K562 (cell line): ENCODE data around the gene PTH1R. TPM values are rescaled to one million over a fixed set of nuclear protein-coding genes. Genes with fewer than 3 reads are reported as not detected.
A peak's percentile ranks its signal among the peaks of the same experiment; 100 is the strongest.

Experiments
- ATAC-seq: fragments of 200-7000 bp; cut with Tn5 transposase; 3 replicates; pipeline ENCODE4 v1.9.1; 2020; ENCODE audit warnings: moderate library complexity
- BruUV-seq: library from RNA; stranded (reverse); fragments of 400-500 nt; replicated peaks from 2 replicates; lab custom pipeline; 2021; lab: Mats Ljungman, UMichigan
- CTCF ChIA-PET: fragments of 300-600 bp; formaldehyde crosslinking; extraction: SDS; loops from one replicate; lab custom pipeline; 2021; ENCODE audit warnings: low intra/inter-chr PET ratio; lab: Yijun Ruan, JAX
- POLR2A ChIA-PET: fragments of 300-600, 350-650 bp; sonication (Branson Sonifier 250); formaldehyde crosslinking; extraction: SDS; loops from one replicate; lab custom pipeline; 2021; ENCODE audit warnings: antibody characterized with exemption, inconsistent platforms; lab: Yijun Ruan, JAX
- DNase-seq, 4 experiments: peaks; one replicate each; pipeline versions ENCODE4 v3.0.0 to v3.0.0-alpha.2; 2011 to 2018; ENCODE audit warnings: low spot score in 3 of 4, mixed read lengths in 3 of 4; ENCODE audit errors: extremely low read depth in 1 of 4
- FAIRE-seq: peaks from 2 replicates; lab custom pipeline; 2011; peaks lifted over from hg19 to GRCh38; lab: Jason Lieb, UNC
- H2AFZ ChIP-seq: 2 replicates; pipeline ENCODE4 v1.6.0; 2011; ENCODE audit warnings: low read depth, low read length, control low read depth, inconsistent platforms
- H3K27ac ChIP-seq: fragments of 200-600 bp; 3 replicates; pipeline ENCODE4 v1.8.0; 2011; ENCODE audit warnings: low read depth, mild to moderate bottlenecking, control low read depth, inconsistent platforms, low read length, moderate library complexity, mixed read lengths; ENCODE audit errors: extremely low read depth
- H3K27me3 ChIP-seq, 2 experiments: fragments of 300-600 bp in 1 of 2; 2 replicates in 1 of 2; 3 replicates in 1 of 2; pipeline versions ENCODE4 v1.6.0 to v1.8.0; 2011; ENCODE audit warnings: inconsistent platforms in 2 of 2, low read length in 2 of 2, mild to moderate bottlenecking in 1 of 2, mixed read lengths in 1 of 2, moderate library complexity in 1 of 2; ENCODE audit not compliant: control insufficient read depth in 2 of 2, insufficient read depth in 2 of 2
- H3K36me3 ChIP-seq: fragments of 300-600 bp; 3 replicates; pipeline ENCODE4 v1.8.0; 2011; ENCODE audit warnings: mild to moderate bottlenecking, low read length, inconsistent platforms; ENCODE audit not compliant: control insufficient read depth, insufficient read depth
- H3K4me1 ChIP-seq, 2 experiments: fragments of 200-600 bp in 1 of 2; replicated peaks in 1 of 2; 2 replicates in 1 of 2; 3 replicates in 1 of 2; pipeline versions ENCODE4 v1.5.1 to v1.8.0; 2011; ENCODE audit warnings: inconsistent platforms in 2 of 2, low read length in 2 of 2, mild to moderate bottlenecking in 1 of 2, mixed read lengths in 1 of 2, moderate library complexity in 1 of 2; ENCODE audit not compliant: control insufficient read depth in 2 of 2, insufficient read depth in 2 of 2
- H3K4me2 ChIP-seq: 2 replicates; pipeline ENCODE4 v1.6.1; 2011; ENCODE audit warnings: low read length, control low read depth, inconsistent platforms, mixed read lengths; ENCODE audit not compliant: insufficient read depth
- H3K4me3 ChIP-seq: fragments of 200-600 bp; sonication (generic), shearing (Covaris generic); 2 replicates; pipeline ENCODE4 v1.5.1; 2016; ENCODE audit warnings: control low read depth, inconsistent platforms
- H3K79me2 ChIP-seq: fragments of 200-600 bp; 3 replicates; pipeline ENCODE4 v1.8.0; 2011; ENCODE audit warnings: low read length, inconsistent platforms; ENCODE audit not compliant: control insufficient read depth, insufficient read depth
- H3K9ac ChIP-seq, 2 experiments: 2 replicates each; pipeline versions ENCODE4 v1.6.0 to v1.6.1; 2011; ENCODE audit warnings: low read depth in 2 of 2, low read length in 2 of 2, control low read depth in 1 of 2, inconsistent platforms in 1 of 2, mild to moderate bottlenecking in 1 of 2, mixed read lengths in 1 of 2; ENCODE audit not compliant: insufficient read depth in 1 of 2
- H3K9me1 ChIP-seq: one replicate; pipeline ENCODE4 v1.6.0; 2011; ENCODE audit warnings: inconsistent platforms, mild to moderate bottlenecking, low read length, moderate library complexity; ENCODE audit not compliant: control insufficient read depth, insufficient read depth
- H3K9me3 ChIP-seq: replicated peaks from 2 replicates; pipeline ENCODE4 v1.5.1; 2011; ENCODE audit warnings: low read depth, low read length, inconsistent platforms; ENCODE audit not compliant: control insufficient read depth, insufficient read depth
- H4K20me1 ChIP-seq: replicated peaks from 2 replicates; pipeline ENCODE4 v1.6.1; 2011; ENCODE audit warnings: low read length, inconsistent platforms, mixed read lengths; ENCODE audit not compliant: control insufficient read depth, insufficient read depth
- BCL6 ChIP-seq: fragments of 250-450 bp; sonication (Bioruptor Pico); IDR thresholded peaks from 2 replicates; pipeline ENCODE4 v1.4.0; 2020
- CBX3 ChIP-seq, 2 experiments: IDR thresholded peaks; 1 replicate in 1 of 2; 2 replicates in 1 of 2; pipeline ENCODE4 v1.6.1; 2012; ENCODE audit warnings: inconsistent platforms in 2 of 2, low read length in 2 of 2, borderline replicate concordance in 1 of 2, control low read depth in 1 of 2
- FOXO4 ChIP-seq: fragments of 450-650 bp; formaldehyde crosslinking; IDR thresholded peaks from 2 replicates; pipeline ENCODE4 v1.4.0; 2020; ENCODE audit warnings: mild to moderate bottlenecking, moderate library complexity
- GTF2E2 ChIP-seq: fragments of 200-800 bp; sonication (Bioruptor generic); IDR thresholded peaks from 2 replicates; pipeline ENCODE4 v1.6.1; 2016; ENCODE audit warnings: missing genetic modification characterization, missing compliant biosample characterization
- HBP1 ChIP-seq: fragments of 450-650 bp; formaldehyde crosslinking; IDR thresholded peaks from 2 replicates; pipeline ENCODE4 v1.4.0; 2022; ENCODE audit warnings: missing genetic modification characterization
- MAX ChIP-seq: sonication (generic); formaldehyde crosslinking; IDR thresholded peaks from 2 replicates; pipeline ENCODE4 v1.9.0; 2022; ENCODE audit warnings: mild to moderate bottlenecking, missing genetic modification reagents
- POLR3G ChIP-seq: IDR thresholded peaks from 2 replicates; pipeline ENCODE4 v1.6.1; 2011; ENCODE audit not compliant: insufficient read length, insufficient replicate concordance; ENCODE audit errors: extremely low read depth
- PYGO2 ChIP-seq: fragments of 450-650 bp; IDR thresholded peaks from 2 replicates; pipeline ENCODE4 v1.6.1; 2016; ENCODE audit warnings: mild to moderate bottlenecking, missing genetic modification characterization, moderate library complexity, missing compliant biosample characterization
- SETDB1 ChIP-seq: IDR thresholded peaks from one replicate; pipeline ENCODE4 v1.6.1; 2012; ENCODE audit warnings: low read length, control low read depth, inconsistent platforms
- TSC22D4 ChIP-seq: fragments of 450-650 bp; IDR thresholded peaks from 2 replicates; pipeline ENCODE4 v1.6.1; 2016; ENCODE audit warnings: missing genetic modification characterization, missing biosample characterization, control low read depth
- ZNF445 ChIP-seq: fragments of 250-450 bp; sonication (Bioruptor Pico); IDR thresholded peaks from 2 replicates; pipeline ENCODE4 v1.4.0; 2020; ENCODE audit warnings: low read depth, mild to moderate bottlenecking, moderate library complexity
- ZNF639 ChIP-seq, 2 experiments: fragments of 200-800 bp in 1 of 2; sonication (Bioruptor generic) in 1 of 2; sonication (generic) in 1 of 2; formaldehyde crosslinking in 1 of 2; IDR thresholded peaks in 1 of 2; conservative IDR thresholded peaks in 1 of 2; 2 replicates each; pipeline versions ENCODE4 v1.5.0 to v1.6.1; 2016 to 2020; ENCODE audit warnings: missing compliant biosample characterization in 1 of 2, missing genetic modification characterization in 1 of 2, missing genetic modification reagents in 1 of 2
- ZNF696 ChIP-seq: fragments of 250-450 bp; sonication (Bioruptor Pico); conservative IDR thresholded peaks from 2 replicates; pipeline ENCODE4 v1.4.0; 2020; ENCODE audit warnings: mild to moderate bottlenecking, moderate library complexity
- WGBS: fragments of 100-300 bp; shearing (Covaris generic); methylation state at CpG from one replicate; pipeline ENCODE4 v1.1.6; 2016; ENCODE audit warnings: low coverage, mixed read lengths; ENCODE audit not compliant: insufficient coverage; ENCODE audit errors: missing lambda C conversion rate; 5-methylcytosine and 5-hydroxymethylcytosine counted together
- in situ Hi-C: fragments of 300-500 bp; cut with MboI; formaldehyde crosslinking; loops from 4 replicates; pipeline ENCODE4 v1.15.0; 2018; ENCODE audit warnings: inconsistent platforms, mixed read lengths
- intact Hi-C: fragments of 100-400 bp; cut with micrococcal nuclease; formaldehyde crosslinking; loops from 2 replicates; pipeline ENCODE4 v1.14.2; 2022
- polyA plus RNA-seq, 8 experiments: library from polyadenylated mRNA; depleted of rRNA in 4 of 8; stranded (reverse) in 5 of 8; unstranded in 3 of 8; fragments of >200 nt; fragmentation: Nextera tagmentation in 2 of 8; fragmentation: Illumina TruSeq in 1 of 8; extraction: Ambion mirVana in 2 of 8; extraction: Trizol in 1 of 8; gene quantifications; 2 replicates each; pipeline versions ENCODE4 v1.2.1 to v1.2.3, GENCODE V29; 2011 to 2014; ENCODE audit warnings: inconsistent platforms in 1 of 8, missing spikeins in 1 of 8
- total RNA-seq, 7 experiments: library from RNA; depleted of rRNA in 6 of 7; stranded (reverse); fragments of >200 nt in 6 of 7; fragmentation: Illumina TruSeq in 2 of 7; extraction: Trizol in 2 of 7; gene quantifications; 2 replicates each; pipeline versions ENCODE4 v1.2.1 to v1.2.3, GENCODE V29; 2011 to 2021; ENCODE audit warnings: low replicate concordance in 1 of 7

PTH1R gene
- total and polyA plus RNA-seq, 9 of the 15 experiments (the other 6 are each of a cell fraction or from before 2014, with no cell fraction given), result not detected

- TF ChIP-seq BCL6, result no peak
- no peak for TF ChIP-seq GTF2E2 (tag)
- TF ChIP-seq SETDB1, result no peak
- no peak for TF ChIP-seq CBX3 (IDR thresholded peaks at IDR 0.05; ENCODE audit: borderline replicate concordance in 1 of 2, low read length in 2 of 2)
Measured at GRCh38 chr3:46922426-46922825, 44.9 kb downstream of the PTH1R start (continued).

GRCh38 chr3:46922871-46923558 is 45.5 kb downstream of the PTH1R start:
- Histone ChIP-seq H3K4me3 (no peak overlapping the region), H4K20me1 (no peaks in the 10 kb centered on the region; the same call in 1 of the 2 replicates), H3K4me1 (no peaks in the 10 kb centered on the region), H3K27ac (no peak overlapping the region), H3K36me3 (peaks cover 97% of the 10 kb centered on the region), H3K4me2 (no peak overlapping the region), H2AFZ (no peak overlapping the region), H3K27me3 (no peaks in the 10 kb centered on the region), H3K9me3 (no peaks in the 10 kb centered on the region), H3K79me2 (peaks cover 11% of the 10 kb centered on the region; the same call in 1 of the 3 replicates), H3K9ac (no peak overlapping the region), H3K9me1 (no peaks in the 10 kb centered on the region)
- ChIA-PET CTCF (interaction anchor here (0.7 to 2.7 kb wide), 3 partner anchors 74 to 454 kb away, joined by 3 to 33 read pairs (median 4); no protein-coding TSS in a partner anchor), POLR2A (interaction anchor here (0.8 to 1.3 kb wide), 6 partner anchors 10 to 486 kb away, joined by 3 to 5 read pairs (median 4); partner anchors contain the start of gene CCDC12)
- in situ Hi-C loops, result no loop called here
- BruUV-seq, result no TSS peak
- FAIRE-seq (no peak), ATAC-seq (no peak), DNase-seq (no peak)
- intact Hi-C loops, result loop anchor here (1.0 kb wide), 1 partner anchor 75 kb away; no protein-coding TSS in a partner anchor
- WGBS, result 93% methylated on average over 16 of the region's 16 CpGs
- TF ChIP-seq PYGO2 (tag) (no peak), POLR3G (no peak), MAX (CRISPR knock-in tag) (0 out of 2 replicates have a peak, but pooled peaks have one; percentile 16), TSC22D4 (tag) (0 out of 2 replicates have a peak, but pooled peaks have one; percentile 62), FOXO4 (CRISPR knock-in tag) (no peak), ZNF639 (CRISPR knock-in tag; conservative IDR thresholded peaks at IDR 0.05 in 1 of 2, IDR thresholded peaks at IDR 0.05 in 1 of 2) (no peak), HBP1 (CRISPR knock-in tag) (0 out of 2 replicates have a peak, but pooled peaks have one; percentile 35), ZNF696 (CRISPR knock-in tag) (no peak), ZNF445 (CRISPR knock-in tag) (no peak)
